Stimulated activated CD4-positive, alpha-beta T cell treated with anti-CD3 and anti-CD28 coated beads, Interleukin-15, amount 100 ng/mL, for 24 hours (primary cell): ENCODE measurements around the gene MAP7D1.
"Not testable (repeated sequence)": the region's sequence is repeated elsewhere in the genome, so short reads cannot be mapped to it uniquely, and the experiment has no call there.

Source experiments
- DNase-seq: peaks from one replicate; pipeline ENCODE4 v3.0.0-alpha.2; 2020

MAP7D1 gene

GRCh38 chr1:36172017-36172747 lies 16.2 kb downstream of the MAP7D1 start:
- no peak for DNase-seq

- no peak for DNase-seq
Observed at GRCh38 chr1:36172983-36173382, 17.0 kb downstream of the MAP7D1 start.

- no peak for DNase-seq
Observed at GRCh38 chr1:36174713-36175112, 18.8 kb downstream of the MAP7D1 start.

GRCh38 chr1:36175137-36176095 lies 19.5 kb downstream of the MAP7D1 start:
- no peak for DNase-seq

DNA sequence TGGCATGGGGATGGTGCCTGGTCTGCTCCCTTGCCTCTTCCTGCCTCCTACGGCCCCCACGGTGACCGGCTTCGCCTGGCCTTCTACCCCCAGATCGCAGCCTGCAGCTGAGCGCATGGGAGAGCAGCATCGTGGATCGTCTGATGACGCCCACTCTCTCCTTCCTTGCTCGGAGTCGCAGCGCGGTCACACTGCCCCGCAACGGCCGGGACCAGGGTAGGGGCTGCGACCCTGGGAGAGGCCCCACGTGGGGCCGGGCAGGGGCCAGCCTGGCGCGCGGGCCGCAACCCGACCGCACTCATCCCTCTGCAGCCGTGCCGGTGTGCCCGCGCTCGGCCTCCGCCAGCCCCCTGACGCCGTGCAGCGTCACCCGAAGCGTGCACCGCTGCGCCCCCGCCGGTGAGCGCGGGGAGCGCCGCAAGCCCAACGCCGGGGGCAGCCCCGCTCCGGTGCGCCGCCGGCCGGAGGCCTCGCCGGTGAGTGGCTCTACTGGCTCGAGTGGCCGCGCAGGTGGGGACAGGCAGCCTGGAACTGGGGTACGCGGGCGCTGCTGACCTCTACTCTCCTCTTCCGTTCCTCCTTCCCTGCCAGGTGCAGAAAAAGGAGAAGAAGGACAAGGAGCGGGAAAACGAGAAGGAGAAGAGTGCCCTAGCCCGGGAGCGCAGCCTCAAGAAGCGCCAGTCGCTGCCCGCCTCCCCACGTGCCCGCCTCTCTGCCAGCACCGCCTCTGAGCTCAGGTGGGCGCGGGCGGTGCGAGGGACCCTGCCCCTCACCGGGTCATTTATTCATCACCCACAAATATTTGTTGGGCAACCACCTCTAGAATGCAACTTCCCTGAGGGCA lies 20.4 kb downstream of the MAP7D1 start:
- no peak for DNase-seq

DNA sequence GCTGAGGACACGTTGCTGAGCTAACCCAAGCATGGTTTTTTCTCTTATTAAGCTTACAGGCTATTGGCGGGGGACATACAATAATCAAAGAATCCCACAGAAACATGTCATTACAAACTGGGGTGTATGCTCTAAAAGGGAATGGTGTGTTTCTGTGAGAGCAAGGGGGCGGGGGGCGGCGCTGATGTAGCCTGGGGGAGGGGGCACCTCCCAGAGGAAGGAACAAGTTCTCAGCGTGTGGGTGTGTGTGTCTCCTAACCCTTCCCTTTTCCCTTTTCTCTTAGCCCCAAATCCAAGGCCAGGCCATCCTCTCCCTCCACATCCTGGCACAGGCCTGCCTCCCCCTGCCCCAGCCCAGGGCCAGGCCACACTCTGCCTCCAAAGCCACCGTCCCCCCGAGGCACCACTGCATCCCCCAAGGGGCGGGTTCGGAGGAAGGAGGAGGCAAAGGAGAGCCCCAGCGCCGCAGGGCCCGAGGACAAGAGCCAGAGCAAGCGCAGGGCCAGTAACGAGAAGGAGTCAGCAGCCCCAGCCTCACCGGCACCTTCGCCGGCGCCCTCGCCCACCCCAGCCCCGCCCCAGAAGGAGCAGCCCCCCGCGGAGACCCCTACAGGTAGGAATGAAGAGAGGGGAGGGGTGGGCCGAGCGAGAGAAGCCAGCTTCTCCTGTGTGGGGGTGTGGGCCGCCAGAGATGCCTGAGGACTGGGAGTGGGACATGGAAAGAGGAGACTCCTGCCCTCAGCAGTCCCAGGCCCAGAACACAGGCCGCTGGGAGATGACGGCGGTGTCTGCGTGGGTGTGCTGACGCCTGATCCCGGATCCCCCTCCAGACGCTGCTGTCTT lies 21.9 kb downstream of the MAP7D1 start:
- no peak for DNase-seq

GRCh38 chr1:36178471-36179219 lies 22.7 kb downstream of the MAP7D1 start:
- no peak for DNase-seq

DNA sequence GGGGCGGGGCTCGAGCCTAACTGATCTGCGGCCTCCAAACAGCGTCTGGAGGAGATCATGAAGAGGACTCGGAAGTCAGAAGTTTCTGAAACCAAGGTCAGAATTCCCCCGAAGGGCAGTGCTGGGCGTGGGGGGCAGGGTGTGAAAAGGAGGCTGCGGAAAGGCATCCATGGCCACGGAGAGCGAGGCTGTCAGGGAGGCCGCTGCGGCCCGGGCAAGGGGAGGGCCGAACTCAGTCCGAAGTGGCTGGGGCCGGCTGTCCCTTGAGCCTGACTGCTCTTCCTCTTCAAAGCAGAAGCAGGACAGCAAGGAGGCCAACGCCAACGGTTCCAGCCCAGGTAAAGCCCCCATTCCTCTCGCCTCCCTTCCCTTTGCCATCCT lies 23.2 kb downstream of the MAP7D1 start:
- DNase-seq: no peak

DNA sequence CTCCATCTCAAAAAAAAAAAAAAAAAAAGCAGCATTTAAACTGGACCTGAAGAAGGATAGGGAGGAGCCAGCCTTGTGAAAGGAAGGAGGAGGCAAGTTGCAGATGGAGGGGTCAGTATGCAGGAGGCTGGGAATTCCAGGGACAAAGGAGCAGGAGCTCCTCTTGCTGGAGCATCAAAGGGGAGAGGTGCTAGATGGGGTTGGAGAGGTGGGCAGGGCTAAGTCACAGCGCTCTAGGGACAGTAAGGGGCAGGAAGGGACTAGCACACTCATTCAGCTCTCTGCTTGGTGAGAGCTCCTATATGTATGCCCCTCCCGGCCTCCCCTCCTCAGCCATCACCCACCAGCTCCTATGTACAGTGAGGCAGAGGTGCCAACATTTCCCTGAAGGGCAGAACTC lies 26.8 kb downstream of the MAP7D1 start:
- DNase-seq: no peak

DNA sequence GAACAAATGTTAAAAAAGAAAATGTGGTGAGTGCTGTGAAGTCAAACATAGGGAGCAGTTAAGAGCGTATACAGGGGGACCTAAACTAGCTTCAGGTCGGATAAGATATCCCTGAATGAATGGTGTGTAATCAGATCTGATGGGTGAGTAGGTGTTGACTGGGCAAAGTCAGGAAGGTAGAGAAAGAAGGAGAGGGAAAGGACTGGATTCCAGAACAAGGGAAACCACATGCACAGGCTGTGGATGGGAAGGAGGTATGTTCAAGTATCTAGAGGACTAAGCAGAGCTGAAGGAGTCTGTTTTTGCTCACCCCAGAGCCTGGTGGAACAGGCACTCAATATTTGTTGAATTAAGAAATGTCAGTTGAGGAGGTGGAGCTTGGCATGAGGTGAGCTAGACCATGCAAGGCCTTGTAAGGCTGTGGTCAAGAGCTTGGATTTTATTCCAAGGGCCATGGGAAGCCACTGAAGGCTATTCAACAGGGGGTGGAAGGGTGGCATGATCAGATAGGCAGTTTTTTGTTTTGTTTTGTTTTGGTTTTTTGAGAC lies 27.4 kb downstream of the MAP7D1 start:
- no peak for DNase-seq

DNA sequence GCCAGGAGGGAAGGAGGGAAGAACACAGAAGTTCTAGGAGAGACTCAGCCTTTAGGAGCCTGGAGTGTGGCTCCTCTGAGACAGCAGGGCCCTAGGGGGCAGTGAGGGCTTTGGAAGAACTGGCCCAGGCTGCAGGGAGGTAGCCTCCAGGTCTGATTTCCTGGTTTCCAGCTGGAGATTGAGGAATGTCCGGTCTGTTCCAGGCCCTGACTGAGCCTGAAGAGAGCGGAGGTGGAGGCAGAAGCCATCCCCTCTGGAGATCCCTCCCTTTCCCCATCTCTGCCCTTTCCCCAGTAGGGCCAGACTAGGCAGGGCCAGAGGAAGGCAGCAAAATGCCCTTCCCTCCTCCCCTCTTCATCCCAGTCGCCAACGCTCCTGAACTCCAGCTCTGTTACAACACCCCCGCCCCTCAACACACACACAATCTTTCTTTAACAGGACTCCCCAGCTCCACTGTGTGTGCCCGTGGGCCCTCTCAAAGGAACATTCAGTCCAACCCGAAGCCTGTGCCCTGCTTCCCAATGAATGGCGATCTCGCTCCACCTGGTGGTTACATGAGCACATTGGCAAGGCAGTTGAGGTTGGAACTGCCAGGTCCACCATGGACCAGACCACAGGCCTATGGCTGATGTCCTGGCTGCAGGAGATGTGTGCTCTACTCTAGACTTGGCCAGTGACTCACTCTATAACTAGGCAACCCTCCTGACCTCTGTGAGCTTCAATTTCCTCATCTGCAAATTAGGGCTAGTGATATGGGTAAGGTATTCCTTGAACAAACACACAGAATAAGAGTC lies 32.0 kb downstream of the MAP7D1 start:
- peak; percentile 83 for DNase-seq

DNA sequence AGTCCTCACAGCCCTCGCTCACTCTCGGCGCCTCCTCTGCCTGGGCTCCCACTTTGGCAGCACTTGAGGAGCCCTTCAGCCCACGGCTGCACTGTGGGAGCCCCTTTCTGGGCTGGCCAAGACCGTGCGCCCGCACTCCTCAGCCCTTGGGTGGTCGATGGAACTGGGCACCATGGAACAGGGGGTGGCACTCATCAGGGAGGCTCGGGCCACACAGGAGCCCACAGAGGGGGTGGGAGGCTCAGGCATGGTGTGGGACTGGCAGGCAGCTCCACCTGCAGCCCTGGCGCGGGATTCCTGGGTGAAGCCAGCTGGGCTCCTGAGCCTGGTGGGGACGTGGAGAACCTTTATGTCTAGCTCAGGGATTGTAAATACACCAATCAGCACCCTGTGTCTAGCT lies 40.8 kb downstream of the MAP7D1 start:
- DNase-seq: not testable (repeated sequence)

- no peak for DNase-seq
Observed at GRCh38 chr1:36198641-36199040, 42.7 kb downstream of the MAP7D1 start.

DNA sequence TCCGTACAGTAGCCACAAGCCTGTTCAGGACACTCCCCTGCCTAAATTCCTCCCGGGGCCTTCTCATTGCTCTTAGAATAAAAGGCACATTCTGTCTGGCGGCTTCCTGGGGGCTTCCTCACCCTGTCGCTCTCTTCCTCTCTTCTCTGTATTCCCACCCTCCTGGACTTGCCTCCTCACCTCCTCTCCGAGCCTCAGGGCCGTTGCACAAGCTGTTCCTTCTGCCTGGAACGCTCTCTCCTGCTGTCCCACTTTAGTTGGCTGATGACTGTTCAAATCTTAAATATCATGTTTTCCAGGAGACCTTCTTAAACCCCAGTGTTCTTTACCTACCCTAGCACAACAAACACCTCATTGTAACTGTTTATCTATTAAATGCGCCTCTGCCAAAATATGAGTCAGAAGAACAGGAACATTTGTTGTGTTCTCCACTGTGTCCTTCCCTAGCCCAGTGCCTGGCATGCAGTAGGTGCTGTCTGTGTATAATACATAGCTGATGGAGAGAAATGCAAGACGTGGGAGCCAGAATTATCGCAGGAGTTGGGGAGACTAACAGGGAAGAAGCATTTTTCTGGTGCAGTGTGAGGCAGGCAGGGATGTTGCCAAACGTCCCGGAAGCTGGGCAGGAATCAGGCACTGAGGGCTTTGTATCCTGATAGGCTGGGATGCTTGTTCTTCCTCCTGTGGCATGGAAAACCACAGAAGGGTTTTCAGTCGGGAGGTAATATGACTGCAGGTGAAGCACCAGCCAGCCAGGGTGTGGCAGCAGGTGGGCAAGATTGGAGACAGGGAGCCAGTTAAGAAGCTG lies 44.2 kb downstream of the MAP7D1 start:
- no peak for DNase-seq

DNA sequence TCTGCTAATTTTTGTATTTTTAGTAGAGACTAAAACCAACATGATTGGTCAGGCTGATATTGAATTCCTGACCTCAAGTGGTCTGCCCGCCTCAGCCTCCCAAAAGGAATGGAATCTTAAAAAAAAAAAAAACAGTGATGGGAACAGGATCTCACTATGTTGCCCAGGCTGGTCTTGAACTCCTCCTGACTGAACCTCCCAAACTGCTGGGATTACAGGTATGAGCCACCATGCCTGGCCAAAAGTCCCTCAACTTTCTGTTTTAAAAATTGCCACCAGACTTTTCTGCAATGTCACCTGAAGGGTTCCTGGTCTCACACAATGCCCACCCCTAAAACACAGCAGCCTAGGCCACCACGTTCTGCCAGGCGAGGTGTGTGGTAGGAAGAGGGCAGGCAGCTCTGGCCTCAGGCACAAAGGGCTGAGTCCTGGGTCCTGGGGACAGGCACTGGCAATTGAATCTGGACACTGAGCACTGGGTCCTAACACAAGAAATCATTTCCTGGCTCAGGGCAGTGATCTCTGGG lies 47.1 kb downstream of the MAP7D1 start:
- DNase-seq: no peak

DNA sequence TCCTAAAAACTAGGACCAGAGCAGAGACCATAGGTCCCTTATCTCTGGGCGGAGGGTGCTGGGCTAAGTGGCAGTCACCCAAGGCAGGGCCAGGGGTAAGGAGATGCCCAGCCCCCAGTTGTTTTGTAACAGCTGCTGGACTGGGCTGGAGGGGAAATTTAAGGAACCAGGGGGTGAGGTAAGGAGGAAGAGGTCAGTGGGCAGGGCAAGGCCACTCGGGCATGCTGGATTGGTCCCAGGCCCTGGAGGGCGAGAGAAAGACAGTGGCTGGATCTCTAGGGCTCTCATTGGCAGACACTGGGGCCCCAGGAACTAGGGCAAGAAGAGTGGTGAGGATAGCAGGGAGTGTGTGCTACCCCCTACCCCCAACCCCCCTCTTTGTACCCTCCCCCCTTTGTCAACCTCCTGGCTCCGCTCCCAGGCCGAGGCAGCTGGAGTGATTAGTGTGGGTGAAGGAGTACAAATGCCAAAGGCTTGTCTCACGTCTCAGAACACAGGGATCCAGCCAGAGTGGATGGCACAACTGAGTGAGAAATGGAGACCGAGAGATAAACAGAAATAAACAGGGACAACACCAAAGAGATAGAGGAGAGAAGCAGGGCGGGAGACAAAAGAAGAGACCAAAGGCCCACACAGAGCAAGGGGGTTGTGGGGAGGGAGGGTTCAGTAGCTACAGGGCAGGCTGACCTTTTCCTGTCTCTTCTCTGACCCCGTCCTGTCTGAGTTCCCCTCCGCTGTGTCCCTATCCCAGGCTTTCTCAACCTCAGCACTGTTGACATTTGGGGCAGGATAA lies 47.8 kb downstream of the MAP7D1 start:
- DNase-seq: no peak

DNA sequence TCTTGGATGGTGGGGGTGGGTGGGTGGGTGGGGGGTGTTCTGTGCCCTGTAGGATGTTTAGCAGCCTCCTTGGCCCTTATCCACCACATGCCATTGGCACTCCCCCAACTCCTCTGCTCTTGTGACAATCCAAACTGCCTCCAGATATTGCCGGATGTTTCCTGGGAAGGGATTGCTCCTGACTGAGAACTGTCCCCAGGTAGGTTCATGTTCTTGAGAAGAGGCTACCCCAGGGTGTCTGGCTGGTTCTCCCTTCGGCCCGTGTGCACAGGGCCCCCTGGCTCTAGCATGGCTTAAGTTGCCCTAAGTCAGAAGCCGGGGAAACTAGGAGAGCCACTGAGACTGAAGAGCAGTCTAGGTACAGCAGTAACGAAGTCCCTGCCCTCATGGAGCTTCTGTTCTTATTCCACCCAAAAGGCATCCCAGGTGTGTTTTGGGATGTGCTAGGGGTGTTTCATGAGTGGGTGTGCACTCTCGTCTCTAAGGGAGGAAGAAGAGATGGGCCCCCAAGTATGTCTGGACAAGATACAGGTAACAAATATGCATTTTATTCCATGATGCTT lies 48.5 kb downstream of the MAP7D1 start:
- DNase-seq: no peak

DNA sequence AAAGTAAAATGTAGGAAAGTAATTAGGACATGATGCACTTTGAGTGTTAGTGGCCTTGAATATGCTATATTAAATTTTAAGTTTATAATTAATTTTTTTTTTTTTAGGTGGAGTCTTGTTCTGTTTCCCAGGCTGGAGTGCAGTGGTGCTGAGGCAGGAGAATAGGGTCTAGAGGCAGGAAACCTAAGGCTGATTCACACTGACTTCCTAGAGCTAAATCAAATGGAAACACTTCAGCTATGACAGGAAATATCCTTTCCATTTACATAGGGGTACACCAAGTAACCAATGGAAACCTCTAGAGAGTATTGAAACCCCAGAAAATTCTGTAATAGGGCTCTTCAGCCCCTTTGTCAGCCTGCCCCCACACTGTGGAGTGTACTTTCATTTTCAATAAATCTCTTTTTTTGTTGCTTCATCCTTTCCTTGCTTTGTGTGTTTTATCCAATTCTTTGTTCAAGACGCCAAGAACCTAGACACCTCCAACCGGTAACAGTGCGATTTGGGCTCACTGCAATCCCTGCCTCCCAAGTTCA lies 50.4 kb downstream of the MAP7D1 start:
- peak; percentile 15 for DNase-seq
